GM21529 (cell line): ENCODE measurements around the gene WDR4.
"Not testable (repeated sequence)": the region's sequence is repeated elsewhere in the genome, so short reads cannot be mapped to it uniquely, and the experiment has no call there.

Experiments used
- ATAC-seq: cut with Tn5 transposase; IDR thresholded peaks from one replicate; pipeline ENCODE4 v1.9.1; 2021; ENCODE audit not compliant: unreplicated experiment

The WDR4 gene

GRCh38 chr21:42878678-42878992 is 704 bp downstream of the WDR4 start:
- ATAC-seq: peak; percentile 24

- not testable (repeated sequence) for ATAC-seq
Observed at GRCh38 chr21:42875811-42876210, 3.5 kb downstream of the WDR4 start.

DNA sequence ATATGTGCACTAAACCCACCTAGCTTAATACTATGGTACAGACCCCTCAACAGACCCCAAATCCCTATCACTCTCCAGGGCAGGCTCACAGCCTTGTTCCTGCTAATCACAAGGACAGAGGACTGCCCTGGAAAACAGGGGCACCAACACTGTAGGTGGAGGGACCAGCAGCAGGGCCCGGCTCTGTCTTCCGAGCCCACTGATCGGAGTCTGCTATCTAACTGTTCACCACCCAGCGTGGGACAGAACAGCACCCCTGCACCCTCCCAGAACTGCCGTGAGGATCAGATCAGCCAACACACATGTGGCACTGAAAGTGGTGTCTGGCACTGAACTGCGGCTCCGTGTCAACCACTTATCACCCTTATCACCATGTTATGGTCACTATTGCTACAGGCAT is 6.2 kb downstream of the WDR4 start:
- ATAC-seq: no peak

DNA sequence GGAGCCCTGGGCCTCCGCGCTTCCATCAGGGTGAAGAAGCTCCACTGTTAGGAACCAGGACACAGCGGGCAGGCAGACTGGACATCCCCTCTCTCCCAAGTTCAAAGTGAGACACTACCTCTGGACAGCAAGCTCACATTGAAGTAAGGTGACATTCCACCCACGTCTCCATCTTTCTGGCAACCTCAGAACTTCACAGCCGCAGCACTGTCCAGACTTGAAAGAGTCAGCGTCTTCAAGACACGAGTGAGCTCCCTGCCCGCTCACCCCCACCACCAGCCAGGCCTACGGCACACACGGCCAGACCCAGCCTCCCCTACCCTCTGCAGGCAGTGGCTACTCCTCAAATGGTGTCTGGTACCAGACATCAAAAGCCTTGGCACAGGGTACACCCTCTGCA is 11.1 kb downstream of the WDR4 start:
- no peak for ATAC-seq

DNA sequence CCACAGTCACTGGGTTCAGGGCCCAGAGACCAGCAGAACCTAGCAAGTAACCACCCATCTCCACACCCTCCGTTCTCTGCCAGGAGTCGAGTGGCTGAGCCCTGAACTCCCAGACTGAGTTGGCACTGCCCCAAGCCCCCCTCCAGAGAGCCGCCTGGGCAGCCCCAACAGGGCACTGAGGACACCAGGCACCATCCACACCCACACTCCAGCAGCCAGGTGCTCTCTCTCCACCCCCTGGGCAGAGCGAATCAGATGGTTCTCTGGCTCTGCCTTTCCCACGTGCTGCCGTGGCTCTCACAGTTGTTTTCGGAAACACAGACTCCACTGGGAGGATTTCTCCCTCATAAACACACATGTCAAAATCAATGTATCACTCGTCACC is 13.6 kb downstream of the WDR4 start:
- no peak for ATAC-seq

GRCh38 chr21:42864815-42865775 is 14.2 kb downstream of the WDR4 start:
- ATAC-seq: no peak

- ATAC-seq: no peak
Observed at GRCh38 chr21:42864286-42864685, 15.1 kb downstream of the WDR4 start.

DNA sequence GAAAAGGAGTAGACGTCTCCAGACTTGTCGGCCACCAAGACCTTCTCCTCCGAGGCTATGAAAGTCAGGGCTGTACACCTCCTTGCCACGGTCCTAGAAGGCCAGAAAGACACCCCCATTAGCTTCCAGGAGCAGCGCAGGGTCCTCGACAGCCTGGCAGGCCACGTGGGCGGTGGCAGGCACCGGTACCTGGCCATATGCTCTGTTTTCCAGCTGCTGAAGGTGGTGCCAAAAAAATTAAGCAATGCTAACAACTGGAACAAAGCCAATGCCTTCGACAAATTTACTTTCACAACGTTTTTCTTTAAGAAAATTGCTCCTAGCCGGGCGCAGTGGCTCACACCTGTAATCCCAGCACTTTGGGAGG is 15.9 kb downstream of the WDR4 start:
- ATAC-seq: no peak

DNA sequence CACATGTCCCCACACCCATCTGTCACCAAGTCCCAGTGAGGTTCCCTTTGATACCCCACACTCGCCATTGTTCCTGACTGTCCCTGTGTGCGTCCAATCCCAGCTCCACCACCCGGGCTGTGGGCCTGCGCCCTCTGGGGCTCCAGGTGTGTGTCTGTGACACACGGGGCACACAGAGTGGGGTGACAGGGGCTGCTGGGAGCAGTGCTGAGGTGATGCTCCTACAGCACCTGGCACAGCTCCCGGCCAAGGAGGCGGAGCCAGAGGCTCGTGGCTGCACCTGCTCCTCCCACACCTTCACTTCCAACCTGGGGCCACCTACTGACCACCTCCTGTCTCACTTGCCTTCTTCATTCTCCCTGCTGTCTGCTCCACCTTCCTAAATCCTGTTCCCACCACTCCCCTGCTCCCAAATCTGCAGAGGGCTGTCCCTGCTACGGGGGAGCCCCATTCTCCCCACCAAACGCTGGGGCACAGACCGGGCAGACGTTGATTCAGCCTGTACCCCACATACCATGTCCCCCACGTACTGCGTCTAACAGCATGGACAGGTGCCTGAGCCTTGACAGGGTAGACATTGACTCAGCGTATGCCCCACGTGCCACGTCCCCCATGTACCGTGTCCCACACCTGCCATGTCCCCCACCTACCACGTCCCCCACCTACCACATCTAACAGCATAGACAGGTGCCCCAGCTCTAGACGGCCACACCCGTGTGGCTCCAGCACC is 16.4 kb downstream of the WDR4 start:
- ATAC-seq: no peak

- no peak for ATAC-seq
Observed at GRCh38 chr21:42861848-42862400, 17.4 kb downstream of the WDR4 start.

DNA sequence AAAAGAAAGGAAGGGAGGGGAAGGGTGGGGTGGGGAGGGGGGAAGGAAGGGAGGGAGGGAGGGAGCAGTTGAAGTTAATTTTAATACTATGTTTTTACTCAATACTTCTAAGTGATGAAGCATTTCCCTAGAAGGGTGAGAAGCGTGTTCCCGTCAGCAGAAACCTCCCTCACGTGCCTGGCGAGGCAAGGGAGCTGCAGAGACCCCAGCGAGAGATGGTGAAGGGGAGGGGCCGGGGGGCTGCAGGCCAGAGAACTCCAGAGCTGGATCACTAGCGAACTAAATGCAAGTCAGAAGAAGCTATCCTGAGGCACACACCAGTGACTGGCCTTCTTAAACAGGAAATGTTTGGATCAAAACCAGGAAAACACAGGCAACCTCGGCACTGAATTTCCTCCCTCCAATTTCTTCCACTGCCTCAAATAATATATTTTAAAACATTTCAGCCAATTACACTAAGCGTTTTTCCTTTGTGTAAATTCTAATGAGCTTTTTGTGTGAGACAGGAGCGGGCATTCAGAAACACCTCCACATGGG is 18.0 kb downstream of the WDR4 start:
- ATAC-seq: no peak

- ATAC-seq: no peak
Observed at GRCh38 chr21:42860345-42860744, 19.0 kb downstream of the WDR4 start.

GRCh38 chr21:42859891-42860230 is 19.5 kb downstream of the WDR4 start:
- no peak for ATAC-seq

DNA sequence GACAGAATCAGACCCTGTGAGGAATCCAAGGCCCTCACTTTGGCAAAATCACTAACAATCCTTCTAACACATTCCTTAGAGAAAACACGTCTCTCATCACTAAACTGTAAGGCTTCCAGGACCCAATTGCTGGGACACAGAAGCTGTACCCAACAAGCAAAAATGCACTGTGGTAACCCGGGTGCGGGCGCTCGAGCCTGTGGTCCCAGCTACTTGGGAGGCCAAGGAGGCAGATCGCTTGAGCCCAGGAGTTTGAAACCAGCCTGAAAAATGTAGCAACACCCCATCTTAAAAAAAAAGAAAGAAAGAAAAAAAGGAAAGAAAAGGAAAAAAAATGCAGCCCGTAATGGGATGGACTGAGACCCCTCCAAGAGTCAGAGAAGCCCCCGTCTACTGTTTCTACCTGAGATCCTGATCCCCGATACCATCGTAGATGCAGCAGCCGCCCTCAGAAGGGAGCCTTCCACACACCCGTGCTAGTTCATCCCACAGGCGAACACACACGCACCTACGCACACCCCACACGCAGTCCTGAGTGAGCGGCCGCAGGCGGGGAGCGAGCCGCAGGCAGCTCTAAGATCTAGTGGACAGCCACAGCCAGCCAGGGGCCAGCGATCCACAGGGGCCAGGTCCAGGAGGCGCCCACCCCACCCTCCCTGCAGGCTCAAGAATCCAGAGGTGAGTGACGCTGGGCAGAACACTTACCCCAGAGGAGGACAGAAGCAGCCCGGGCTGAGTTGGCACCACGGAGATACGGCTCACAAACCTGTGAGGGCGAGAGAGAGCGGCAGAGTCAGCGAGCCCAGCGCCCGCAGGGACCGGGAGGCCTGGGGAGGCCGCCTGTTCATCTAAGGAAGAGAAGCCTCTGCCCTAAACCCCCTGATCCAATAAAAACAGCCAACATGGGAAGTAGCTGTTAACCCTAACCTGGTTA is 20.1 kb downstream of the WDR4 start:
- ATAC-seq: no peak

- no peak for ATAC-seq
Observed at GRCh38 chr21:42858185-42858847, 21.0 kb downstream of the WDR4 start.

DNA sequence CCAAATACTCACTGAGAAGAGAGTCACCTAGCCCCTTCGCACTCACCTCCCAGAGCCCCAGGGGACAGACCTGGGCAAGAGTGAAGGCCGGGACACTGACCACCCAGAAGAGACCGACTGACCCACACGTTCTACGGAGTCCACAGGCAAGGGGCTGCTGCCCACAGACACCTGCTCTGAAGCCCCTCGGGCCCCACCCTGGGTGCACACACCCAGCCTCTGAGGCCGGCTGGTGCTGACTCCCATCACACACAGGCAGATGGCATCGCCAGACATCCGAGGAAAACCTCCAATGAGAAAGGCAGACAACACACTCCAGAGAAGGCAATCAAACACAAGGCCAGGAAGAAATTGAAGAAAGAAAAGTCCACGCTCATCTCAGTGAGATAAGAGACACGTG is 22.1 kb downstream of the WDR4 start:
- ATAC-seq: no peak

DNA sequence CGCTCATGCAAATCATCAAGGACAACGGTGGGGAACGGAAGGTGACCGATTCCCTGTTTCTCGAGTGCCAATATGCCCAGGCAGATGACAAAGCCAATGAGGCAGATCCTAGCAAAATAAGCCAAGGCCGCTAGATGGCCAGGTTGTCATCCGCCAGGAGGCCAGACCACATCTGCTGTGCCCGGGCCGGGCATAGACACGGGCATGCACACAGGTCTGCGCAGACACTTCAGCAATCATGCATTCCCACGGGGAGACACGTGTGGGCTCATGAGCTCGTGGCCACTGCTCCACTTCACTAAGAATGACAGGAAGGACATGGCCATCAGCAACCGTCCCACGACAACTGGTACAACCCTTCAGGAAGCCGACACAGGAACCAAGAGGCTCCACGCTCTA is 23.4 kb downstream of the WDR4 start:
- no peak for ATAC-seq

- no peak for ATAC-seq
Observed at GRCh38 chr21:42855171-42855936, 24.0 kb downstream of the WDR4 start.

GRCh38 chr21:42854246-42855010 is 24.9 kb downstream of the WDR4 start:
- no peak for ATAC-seq
